ENCODE results near the gene SUB1.

- TF ChIP-seq MAX (IDR thresholded peaks at IDR 0.05; ENCODE audit: insufficient read depth, insufficient read length) (no peak), POLR2A (IDR thresholded peaks at IDR 0.05; ENCODE audit: low read depth, low read length) (no peak), EZH2 (IDR thresholded peaks at IDR 0.05; ENCODE audit: borderline replicate concordance, low read depth, low read length, severe bottlenecking) (no peak)
These were observed 12.4 kb upstream of the SUB1 start for GRCh38 chr5:32572778-32573480.
